HPDE6-E6E7 (cell line): Measurements from ENCODE around the gene CACNA1I.
"Not testable (repeated sequence)": the region's sequence is repeated elsewhere in the genome, so short reads cannot be mapped to it uniquely, and the experiment has no call there.

Experiments
- DNase-seq: peaks from one replicate; pipeline ENCODE4 v3.0.0; 2011; ENCODE audit warnings: missing footprints; ENCODE audit errors: extremely low spot score

CACNA1I gene

GRCh38 chr22:39570665-39571064, at the start of gene CACNA1I:
CACNA1I (plus strand) TSS chr22:39570753; CDS start chr22:39570753, 0 bp downstream.
- no peak for DNase-seq

GRCh38 chr22:39521106-39521885, 49.3 kb upstream of the CACNA1I start:
- DNase-seq, result not testable (repeated sequence)

DNA sequence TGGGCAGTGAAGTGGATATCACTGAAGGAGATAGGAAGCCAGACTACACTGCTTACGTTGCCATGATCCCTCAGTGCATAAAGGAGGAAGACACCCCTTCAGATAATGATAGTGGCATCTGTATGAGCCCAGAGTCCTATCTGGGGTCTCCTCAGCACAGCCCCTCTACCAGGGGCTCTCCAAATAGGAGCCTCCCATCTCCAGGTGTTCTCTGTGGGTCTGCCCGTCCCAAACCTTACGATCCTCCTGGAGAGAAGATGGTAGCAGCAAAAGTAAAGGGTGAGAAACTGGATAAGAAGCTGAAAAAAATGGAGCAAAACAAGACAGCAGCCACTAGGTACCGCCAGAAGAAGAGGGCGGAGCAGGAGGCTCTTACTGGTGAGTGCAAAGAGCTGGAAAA, 48.5 kb upstream of the CACNA1I start:
- DNase-seq, result not testable (repeated sequence)

GRCh38 chr22:39522567-39523300, 47.8 kb upstream of the CACNA1I start:
- no peak for DNase-seq

- DNase-seq, result no peak
Measured at GRCh38 chr22:39524089-39524752, 46.3 kb upstream of the CACNA1I start.

GRCh38 chr22:39524753-39525657, 45.5 kb upstream of the CACNA1I start:
- DNase-seq, result no peak

DNA sequence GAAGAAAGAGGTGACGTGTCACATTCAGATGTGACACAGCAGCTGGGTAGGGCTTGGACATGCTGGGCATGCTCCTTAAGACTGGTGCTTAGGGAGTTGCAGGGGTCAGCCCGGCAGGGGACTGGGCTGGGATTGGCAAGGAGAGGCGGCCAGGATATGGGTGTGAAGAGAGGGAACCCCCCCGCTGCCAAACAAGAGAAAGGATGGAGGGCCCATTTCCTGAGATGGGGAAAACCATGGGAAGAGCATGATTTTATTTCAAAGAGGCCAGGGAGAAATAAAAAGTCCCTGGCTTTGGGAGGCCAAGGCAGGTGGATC, 44.9 kb upstream of the CACNA1I start:
- no peak for DNase-seq

DNA sequence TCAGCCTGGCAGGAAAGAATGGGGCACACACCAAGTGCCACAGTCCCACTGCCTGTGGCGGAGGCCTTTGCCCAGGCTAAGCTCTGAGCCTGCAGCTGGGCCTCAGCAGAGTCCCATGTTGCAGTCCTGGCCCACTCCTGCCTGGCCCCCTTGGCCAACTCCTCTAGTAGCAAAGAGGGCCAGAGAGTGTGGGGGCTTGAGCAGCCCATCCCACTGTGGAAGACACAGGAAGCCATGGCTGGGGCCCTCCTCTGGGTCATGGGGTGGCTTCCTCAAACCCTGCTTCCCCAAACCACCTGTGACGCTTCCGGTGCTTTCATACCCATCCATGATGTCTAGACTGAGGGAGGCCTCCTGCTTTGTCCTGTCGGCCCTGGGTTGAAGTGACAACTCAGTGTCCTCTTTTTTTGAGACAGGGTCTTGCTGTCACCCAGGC, 43.8 kb upstream of the CACNA1I start:
- no peak for DNase-seq

GRCh38 chr22:39527481-39527961, 43.0 kb upstream of the CACNA1I start:
- DNase-seq, result no peak

GRCh38 chr22:39528080-39528661, 42.4 kb upstream of the CACNA1I start:
- DNase-seq, result no peak

DNA sequence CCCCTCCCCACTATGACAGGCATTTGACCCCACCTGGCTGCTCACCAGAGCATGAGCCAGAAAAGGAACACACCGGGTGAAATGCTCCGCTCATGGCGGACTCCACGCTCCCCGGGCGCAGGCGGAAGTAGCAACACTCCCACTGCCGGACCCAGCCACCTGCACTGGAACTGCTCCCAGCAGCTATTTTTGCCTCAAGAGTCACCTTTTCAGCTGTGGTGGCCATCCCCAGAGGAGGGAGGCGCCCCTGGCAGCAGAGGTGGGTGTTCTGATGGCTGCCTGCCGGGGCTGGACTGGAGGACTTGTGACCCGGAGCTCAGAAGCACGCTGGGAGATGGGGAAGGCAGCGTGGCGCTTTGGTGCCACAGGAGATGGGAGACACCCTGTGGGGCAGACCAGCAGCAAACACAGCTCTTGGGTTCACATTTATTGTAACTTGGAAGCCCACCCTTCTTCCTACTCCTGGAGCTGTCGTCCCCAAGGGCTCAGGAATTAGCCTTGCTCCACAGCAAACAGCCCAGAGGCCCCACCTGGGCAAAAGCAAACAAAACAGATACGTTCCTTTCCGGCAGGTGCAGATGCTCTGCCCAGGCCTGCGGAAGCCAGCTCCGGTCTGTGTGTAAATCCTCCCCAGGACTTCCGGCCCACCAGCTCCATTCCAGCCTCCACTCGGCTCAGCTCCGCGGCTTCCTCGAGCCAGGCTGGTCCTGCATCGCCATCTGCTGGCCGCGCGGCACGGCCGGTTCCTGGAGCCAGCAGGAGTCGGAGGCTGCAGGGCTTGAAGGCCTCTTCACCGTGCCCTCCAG, 41.7 kb upstream of the CACNA1I start:
- DNase-seq, result no peak

DNA sequence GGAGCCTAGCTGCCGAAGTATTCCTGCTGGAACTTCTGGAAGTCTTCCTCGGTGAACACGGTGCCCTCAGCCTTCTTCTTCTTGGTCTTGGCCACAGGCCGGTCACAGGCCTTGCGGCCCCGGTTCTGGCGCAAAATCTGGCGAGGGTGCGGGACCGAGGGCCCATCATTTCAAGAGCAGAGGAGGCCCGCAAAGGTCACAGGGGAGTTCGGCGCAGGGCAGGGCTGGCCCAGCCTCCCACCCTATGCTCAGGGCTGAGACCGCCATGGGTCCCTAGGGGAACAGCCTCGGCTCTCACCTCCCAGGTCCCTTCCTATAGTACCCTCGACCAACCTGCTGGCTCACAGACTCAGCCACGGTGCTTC, 41.1 kb upstream of the CACNA1I start:
- no peak for DNase-seq

DNA sequence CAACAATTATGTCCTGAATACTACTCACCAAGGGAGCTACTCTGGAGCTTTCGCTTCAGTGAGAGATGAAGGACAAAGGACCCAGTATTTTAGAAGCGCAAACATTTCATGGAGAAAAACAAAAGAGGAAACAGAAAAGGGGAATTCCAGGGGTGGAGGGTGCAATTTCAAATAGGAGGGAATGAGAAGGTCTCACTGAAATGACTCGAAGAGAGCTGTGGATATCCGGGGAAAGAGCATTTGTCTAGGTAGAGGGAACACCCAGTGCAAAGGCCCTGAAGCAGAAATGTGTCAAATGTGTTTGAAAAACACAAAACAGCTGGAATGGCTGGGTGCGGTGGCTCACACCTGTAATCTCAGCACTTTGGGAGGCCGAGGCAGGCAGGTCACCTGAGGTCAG, 40.4 kb upstream of the CACNA1I start:
- DNase-seq, result no peak

GRCh38 chr22:39530692-39531331, 39.7 kb upstream of the CACNA1I start:
- no peak for DNase-seq

GRCh38 chr22:39532215-39533073, 38.1 kb upstream of the CACNA1I start, which contains the start of gene RPS19BP1:
RPS19BP1 (minus strand) TSS chr22:39532748; CDS start chr22:39532738, 10 bp downstream.
- peak; percentile 94 for DNase-seq

- no peak for DNase-seq
Measured at GRCh38 chr22:39534092-39534506, 36.5 kb upstream of the CACNA1I start.

DNA sequence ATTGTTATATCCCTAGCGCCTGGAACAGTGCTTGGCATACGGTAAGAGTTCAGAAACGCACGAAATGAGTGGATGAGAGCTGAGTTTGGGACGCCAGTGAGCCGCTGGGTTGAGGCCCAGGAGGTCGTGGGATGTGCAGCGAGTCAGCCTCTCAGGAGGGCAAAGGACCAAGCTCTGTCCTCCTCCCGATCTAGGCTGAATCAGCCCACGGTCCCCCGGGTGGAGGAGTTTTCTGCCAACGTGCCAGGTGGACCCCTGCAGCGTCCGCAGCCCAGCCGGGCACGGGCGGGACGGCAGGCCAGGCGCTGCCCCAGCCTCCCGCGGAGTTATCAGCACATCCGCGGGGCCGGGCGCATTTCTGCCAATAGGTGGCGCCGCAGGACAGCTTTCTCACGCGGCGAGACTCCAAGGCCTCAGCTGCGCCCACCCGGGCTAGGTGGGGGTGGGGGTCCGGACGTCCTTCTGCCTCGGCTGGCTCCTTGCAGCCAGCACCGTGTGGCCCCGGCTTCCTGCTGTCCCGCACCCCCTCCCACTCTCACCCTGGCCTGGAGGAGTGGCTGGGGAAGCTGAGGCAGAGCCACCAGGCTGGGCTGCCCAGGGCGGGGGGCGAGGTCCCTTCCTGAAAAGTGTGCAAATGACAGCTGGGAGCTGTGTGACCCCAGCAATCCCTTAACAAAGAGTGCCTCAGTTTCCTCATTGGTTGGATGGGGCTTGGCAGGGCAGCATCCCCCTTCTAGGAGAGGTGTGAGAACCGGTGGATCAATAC, 35.8 kb upstream of the CACNA1I start:
- DNase-seq, result no peak

DNA sequence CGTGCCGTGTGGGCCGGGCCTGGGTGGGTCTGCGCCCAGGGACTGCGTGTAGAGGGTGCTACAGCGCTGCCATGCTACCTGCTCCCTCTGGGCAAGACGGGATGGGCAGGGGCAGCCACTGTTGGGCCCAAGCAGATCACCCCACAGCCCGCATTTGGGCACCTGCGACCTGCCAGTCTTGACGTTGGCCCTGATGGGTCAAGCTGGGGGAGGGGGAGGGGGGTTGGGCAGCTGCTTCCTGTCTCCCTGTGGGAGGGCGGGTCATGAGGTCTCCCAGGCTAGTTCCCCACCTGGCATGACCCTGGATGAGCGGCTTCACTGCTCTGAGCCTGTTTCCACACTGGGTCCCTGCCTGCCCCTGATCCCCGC, 35.2 kb upstream of the CACNA1I start:
- DNase-seq, result no peak
